A172 (cell line): ENCODE measurements around the gene MKX. TPM values are rescaled to one million over a fixed set of nuclear protein-coding genes. Genes with fewer than 3 reads are reported as not detected.

ENCODE experiments used
- DNase-seq: peaks from one replicate; pipeline ENCODE4 v3.0.0-alpha.2; 2015; ENCODE audit warnings: low spot score
- total RNA-seq: library from RNA; depleted of rRNA; stranded (reverse); fragments of >200 nt; shearing (Covaris generic); gene quantifications from 2 replicates; pipeline ENCODE4 v1.2.3, GENCODE V29; 2014

Gene MKX
- total RNA-seq, 1 experiment from 2014 or later, result 185 TPM

DNA sequence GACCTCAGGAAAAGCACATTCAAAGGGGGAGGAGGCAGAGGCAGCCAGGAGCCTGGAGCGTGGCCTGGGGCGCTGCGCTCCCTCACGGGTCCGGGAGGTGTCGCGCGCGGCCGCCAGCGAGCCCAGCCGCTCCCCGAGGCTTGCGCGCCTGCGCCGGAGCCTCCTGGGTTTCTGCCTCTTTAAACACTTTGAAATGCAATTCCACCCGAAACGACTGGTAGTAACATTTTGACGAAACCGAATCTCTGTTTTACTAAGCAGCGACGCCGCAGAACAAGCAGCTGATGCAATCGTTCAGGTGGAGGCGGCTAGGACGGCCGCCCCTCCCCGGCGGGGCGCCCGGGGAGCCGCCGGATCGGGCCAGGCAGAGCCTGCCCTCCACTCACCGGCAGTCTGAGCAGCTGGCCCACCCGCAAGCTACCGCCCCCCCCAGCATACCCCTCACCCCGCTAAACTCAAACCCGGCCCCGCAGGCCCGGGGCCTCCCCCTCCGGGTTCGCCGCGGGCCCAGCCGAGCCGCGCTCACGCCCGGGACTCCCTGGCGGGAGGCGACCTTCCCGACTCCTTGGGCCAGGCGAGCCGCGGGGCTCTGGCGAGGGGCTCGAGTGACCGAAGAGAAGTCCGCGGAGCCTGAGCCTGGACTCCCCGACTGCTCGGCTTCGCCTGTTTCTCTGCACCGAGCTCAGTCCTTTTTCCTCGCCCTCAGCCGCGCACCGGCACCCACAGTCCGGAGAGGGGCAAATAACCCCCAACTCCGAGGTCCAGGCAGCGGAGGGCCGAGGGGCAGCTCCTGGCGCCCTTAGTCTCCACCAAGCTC, 3.2 kb downstream of the MKX start:
- DNase-seq, result no peak

DNA sequence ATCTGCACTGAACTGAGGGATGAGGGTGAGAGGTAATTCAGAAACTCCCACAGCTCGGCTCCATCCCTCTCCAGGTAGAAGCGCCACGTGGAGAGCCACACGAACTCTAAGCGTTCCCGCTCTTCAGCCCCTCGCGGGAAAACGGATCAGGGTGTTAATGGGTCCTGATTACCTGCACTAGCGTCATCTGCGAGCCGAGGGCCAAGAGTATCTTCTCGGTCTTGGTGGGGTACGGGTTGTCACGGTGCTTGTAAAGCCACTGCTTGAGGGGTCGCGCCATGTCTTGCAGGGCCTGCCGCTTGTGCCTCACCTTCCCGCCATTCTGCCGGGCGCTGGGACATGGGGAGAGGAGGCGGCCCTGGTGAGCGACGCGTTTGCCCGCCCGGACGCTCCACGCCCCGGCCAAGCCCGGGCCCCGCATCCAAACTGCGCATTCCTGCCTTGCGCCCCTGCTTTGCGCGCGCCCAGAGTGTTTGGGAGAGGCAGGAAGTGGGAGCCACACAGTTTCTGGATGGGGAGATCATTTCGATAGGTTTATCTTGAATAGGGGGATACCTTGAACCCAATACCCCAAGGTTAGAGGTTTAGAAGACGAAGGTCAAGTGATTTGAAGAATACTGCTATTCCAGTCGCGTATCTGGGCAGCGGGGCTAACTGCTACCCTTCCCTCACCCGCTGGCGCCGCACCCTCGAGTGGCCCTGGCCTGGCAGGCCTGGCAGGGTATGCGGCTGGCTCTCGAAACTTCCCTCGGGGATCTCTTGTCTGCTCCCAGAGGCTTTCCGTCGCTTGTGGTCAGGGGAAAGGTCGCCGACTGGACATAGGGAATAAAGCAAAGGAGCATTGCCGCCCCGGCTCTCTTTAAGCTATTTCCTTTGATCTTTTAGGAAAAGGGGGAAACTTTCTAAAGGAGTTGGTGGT, 4.2 kb downstream of the MKX start:
- DNase-seq, result no peak

DNA sequence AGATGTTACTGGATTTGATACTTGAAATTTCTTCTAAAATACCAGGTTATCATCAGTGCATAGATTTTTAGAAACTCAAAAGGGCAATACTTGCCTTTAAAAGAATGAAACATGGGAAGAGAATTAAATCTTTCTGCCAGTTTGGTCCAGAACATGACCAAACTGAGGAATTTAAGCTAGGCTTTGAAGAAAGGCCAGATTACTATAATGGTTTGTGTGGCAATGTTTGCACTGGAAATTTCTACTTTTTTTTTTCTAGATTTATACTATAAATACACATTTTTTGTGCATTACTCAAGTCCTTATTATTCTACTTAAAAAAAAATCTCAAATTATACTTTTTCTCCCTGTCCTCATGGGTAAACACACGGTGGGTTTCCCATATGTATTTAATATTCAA, 9.2 kb downstream of the MKX start:
- DNase-seq, result no peak

DNA sequence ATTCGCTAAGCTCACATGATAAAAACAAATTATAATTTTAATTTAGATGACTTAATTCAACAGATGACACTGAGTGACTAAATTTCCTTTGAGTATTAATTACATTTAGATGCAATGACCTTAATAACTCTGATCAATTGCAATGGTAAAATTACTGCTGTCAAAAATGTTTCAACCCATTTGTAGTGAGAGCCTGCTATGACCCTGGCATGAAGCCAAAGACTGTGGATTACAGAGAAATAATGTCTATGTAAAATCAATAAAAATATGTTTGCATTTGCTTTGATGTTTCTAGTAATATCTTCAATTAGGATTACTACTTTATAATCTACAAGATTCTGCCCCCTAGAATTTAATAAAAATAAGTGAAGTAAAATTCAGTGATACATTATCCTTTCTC, 15.6 kb downstream of the MKX start:
- DNase-seq, result no peak

DNA sequence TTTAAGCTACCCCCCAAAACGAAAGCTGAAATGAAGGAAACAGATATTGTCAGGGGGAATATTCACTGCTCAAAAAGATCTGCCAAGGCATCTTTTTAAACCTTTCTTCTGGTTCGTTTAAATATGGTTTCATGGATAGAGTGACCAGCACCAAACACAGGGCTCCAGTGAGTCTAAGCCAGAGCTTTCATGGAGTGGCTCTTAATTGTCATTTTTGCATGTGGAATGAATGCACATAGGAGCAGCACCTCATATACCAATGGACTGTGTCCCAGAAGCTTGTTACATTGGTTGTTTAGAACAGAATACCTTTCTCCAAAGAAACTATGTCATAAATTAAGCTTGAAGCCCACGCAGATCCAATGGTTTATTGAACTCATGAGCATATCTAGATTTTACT, 17.3 kb downstream of the MKX start:
- no peak for DNase-seq

DNA sequence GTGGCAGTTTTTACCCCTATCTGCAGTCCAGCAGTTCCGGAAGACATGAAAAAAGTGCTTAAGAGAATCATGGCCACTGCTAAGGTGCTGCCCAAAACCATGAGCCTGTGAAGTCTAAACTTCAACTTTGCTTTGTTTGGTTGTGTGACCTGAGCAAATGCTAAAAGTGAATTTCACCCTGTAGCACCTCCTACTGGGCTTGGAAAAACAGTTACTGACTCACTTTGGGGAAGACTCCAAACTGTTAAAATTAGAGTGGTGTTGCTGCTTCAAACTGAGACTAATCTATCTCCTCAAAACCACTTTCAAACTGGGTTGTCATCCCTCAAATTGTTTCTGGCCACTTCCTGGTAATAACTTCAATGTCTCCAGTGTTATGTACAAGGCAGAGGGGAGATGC, 21.3 kb downstream of the MKX start:
- peak; percentile 88 for DNase-seq

DNA sequence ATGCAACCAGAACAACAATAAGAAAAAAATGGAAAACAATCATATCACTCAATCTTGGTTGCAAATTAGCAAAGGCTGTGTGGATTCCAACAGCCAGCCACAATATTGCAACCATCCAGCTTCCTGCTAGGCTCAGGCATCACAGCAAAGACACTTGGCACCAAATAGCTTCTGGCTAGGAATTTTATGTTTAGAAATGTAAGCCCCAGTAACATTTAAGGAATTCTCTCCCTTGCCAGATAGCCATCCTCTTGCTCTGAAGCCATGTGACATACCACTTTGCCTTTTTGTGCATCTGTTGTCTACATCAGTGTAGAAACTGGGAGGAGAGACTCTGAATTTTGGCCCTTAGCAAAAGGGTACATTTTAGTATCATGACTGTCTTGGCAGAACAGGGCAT, 22.2 kb downstream of the MKX start:
- DNase-seq, result peak; percentile 75

DNA sequence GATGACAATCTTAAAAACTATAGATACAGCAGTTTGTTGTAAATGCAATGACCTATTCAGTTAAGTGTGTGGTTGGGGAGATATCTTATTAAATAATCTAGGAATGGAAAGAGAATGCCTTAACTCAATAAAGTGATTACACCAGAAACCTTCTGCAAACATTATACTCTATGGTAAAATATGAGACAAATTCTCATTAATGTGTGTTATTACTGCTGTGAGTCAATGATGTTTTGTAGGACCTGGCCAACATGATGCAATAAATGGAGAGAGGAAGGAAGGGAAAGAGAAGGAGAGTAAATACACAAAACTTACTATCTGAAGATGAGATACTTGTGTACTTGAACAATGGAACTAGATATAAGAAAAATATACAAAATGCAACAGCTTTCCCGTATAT, 25.1 kb downstream of the MKX start:
- no peak for DNase-seq

DNA sequence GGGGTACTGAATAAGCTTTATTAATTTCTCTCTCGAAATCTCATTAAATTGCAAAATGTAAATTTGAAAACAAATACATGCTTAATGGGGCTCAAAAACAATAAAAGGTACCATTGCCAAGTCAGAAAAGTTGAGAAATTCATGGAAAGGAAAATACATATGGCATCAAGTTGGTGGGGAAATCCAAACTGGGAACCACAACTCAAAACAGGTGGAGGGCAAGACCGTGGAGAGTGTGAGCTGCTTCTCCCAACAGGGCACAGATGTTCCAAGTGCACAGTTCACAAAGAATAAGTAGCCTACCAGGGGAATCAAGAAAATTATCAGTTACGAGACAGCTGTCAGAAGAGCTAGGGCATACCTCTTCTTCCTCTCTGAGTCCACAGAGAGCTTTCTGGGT, 26.6 kb downstream of the MKX start:
- no peak for DNase-seq

DNA sequence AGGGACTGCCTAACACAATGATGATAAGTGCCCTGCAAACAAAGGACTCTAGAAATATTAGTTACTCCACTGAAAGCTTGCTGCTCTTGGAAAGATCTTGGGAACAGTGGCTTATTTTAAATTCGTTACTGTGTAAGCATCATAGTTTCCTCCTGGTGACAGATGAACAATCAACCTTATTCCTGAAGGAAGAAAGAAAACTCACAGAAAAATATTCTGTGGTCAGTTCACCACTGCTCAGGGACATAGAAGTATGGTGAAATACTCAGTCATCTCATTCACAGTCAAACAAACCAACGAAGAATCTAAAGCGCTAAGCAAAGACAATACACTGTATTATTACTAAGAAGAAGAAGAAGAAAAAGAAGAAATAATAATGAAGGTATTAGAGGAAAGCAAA, 27.8 kb downstream of the MKX start:
- no peak for DNase-seq

DNA sequence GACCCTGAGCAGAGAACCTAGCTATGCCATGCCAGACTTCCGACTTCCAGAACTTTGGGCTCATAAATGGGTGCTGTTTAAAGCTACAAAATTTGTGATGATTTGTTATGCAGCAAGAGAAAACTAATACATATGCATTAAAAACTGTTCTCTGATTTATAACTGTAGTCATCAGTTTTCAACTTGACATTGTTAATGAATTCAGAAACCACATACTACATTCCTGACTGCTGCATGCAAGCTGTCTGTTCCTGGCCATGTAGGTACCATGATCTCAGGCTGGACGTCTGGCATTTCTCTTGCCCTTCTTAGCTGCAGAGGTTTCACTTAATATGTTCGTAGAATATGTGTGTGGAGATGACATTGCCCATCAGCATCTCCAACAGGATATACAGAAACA, 28.4 kb downstream of the MKX start:
- DNase-seq, result no peak

DNA sequence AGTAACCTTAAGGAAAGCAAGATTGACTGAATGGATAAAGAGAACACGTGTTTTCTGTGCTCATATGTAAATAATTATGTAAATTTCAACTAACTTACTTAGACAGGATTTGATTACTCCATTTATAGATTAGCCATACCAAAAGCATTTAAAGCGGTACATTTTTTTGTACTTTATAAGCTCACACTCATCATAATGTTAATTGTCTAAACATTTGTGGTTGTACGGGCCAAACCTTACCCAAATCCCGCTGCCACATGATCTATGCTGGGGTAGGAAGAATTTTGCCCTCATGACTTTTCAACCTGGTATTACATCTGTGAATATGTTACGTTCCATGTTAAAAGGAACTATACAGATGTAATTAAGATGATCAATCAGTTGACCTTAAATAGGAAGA, 29.1 kb downstream of the MKX start:
- DNase-seq, result no peak

DNA sequence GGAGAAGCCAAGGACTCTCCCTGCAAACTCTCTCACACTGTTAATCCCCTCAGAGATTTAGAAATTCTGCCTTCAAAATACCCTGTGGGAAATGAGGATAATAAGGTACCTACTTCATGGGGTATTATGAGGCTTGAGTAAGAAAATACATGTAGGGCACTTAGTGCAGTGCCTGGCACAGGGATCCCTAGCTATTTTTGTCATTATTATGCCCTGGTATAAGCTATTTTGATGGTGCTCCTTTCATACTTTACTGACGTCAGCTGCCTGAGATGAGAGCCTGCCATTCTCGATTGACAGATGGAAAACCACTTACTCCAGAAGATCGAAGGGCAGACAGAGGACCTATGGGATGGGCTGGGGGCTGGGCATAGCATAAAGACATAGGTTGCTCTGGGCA, 30.1 kb downstream of the MKX start:
- DNase-seq, result no peak

DNA sequence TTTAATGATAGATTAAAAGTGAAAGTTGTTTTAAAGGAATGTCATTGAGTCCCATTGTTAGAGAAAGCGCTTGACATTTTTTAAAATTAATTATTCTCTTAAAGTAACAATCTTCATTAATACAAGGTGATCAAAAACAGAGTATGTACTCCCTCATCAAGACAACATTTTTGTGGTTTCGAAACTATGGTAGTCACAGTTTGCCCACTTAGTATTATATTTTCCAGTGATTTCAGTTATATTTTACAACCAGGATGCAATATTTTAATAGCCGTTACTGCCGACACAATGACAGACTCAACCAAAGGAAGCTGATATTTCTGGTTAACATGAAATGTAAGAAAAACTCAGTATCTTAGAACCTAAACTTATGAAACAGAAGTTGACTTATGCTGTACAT, 31.3 kb downstream of the MKX start:
- no peak for DNase-seq

DNA sequence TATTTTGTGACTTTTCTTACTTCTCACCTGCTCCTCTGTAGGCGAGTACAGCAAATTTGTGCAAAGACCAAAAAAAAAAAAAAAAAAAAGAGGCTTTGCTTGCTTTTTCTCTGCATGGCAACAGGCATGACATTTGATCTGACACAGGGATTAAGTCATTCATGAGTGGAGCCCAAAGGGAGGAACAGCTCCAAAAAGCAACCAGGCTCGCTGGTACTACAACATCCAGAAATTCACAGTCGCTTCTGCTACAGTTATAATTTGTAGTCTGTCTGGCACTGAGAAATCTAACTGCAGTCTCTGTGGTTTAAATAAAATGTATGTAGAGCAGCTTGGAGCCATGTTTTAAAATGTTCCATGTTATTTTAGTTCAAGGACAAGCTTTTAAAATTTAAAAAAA, 31.7 kb downstream of the MKX start:
- DNase-seq, result no peak

DNA sequence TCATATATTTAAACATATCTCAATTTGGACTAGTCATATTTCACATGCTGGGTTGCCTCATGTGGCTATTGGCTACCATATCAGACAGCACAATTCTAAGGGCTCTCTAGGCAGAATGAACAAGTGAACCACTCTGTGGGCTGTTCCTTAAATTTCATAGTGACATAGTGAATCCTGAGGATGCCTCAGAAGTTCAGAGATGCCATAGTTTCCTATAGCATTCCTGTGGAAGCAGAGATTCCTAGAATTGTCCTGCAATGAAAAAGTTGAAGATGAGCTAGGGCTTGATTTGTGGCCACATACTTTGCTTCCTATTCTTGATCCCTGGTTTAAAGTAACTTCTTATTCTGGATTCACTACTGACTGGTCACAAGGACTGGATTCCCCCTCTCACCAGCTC, 35.6 kb downstream of the MKX start:
- no peak for DNase-seq

DNA sequence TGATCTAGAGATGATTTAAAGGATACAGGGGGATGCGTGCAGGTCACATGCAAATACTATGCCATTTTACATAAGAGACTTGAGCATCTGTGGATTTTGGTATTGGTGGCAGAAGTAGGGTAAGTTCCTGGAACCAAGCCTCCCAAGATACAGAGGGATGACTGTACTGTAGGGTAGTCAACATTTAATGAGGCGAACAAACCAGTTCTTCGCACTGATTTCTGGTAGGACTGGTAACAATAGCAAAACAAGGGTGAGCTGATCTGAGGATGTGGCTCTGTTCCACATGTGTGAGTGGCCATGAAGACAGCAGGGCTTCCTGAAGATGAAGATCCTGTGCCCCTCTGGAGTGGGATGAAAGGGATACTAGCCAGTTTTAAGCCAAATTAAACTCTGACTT, 36.3 kb downstream of the MKX start:
- no peak for DNase-seq

DNA sequence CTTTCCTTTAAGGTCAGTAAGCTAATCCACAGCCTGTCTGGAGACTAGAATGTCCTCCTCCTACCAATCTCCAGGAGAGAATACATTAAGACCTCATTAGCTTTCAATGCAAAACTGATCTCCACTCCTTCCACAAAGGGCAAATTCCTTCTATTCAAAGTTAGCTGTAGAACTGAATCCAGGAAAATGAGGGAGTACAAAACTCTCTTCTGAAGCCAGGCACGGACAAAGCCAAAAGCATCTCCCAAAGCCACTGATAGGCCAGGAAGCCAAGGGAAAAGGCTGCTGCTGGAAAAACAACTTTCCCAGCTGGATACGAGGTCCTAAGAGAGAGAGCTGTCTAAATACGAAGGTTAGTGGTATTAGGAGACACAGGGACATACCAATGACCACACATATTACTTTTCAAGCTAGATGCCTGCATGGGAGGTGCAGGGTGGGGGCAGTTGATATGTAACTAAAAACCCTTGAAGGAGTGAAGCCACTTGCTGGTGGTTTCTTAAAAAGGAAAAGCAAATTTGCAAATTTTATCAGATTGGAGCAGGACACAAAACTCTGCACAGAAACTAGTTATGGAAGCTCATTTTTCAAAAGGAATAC, 43.6 kb downstream of the MKX start:
- DNase-seq, result no peak

DNA sequence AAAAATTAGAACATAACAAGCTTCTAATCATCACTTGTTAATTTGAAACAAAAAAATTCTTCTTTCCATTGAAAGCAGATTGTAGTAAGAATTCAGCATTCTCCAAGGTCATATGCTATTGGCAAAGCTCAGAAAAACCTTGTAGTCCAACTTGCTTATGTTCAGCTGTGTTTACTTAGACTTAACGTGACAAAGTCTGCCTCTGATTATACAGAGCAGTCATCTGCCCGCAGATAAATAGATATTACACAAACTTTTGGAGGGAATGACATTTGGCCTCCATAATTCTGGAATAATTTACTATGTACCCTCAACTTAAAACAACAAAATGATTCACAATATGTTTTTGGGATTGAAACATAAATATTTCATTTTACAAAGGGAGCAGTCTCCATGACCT, 45.8 kb downstream of the MKX start:
- no peak for DNase-seq

DNA sequence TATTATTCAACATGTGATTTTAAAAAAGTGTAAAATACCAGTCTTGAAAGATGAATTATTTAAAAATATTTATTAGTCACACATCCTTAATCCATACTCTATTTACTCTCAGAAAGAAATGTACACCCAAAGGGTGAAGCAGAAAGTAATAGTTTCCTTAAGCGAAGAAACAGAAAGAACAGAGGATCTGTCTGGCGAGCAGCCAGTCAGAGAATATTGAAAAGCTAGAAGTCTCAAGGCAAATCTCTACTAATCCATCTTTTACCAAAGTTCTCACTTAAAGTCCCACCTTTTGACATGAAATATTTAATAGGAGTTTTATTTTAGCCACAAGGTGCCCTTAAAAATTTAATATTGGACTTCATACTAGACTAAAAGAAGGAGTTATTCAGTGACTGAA, 46.7 kb downstream of the MKX start:
- no peak for DNase-seq

DNA sequence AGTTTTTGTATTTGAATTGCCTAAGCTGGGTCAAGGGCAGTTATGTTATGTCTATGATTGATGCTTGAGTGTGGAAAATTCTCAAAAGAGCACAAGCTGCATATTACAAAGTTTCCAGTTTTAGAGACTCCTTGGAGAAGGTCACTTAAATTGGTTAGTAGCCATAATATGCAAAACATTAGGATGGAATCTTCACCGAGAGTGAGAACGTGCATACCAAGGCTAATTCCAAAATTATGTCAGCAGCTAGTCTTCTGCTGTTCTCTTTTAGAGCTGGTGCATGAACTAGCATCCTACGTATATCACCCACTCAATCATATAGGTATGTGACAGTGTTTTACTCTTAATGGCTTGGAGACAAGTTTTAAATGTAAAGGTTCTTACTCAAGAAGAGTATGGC, 49.2 kb downstream of the MKX start:
- no peak for DNase-seq

DNA sequence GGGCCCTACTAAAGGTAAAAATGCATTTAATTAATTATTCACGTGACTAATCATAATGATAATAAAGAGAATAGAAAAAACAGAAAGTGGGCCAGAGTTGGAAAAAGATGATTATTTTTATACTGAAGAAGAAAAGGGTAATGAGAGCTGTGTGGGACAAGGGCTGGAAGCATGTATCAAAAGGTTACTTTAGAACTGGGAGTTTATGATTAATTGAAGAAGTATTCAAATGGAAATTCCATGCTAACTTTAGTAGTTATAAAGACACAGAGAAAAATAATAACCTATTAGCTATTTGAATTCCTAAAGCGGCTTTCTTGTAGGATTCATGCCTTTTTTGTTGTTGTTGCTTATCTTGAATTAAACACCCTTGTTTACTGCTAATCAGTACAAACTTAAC, 49.9 kb downstream of the MKX start:
- no peak for DNase-seq

DNA sequence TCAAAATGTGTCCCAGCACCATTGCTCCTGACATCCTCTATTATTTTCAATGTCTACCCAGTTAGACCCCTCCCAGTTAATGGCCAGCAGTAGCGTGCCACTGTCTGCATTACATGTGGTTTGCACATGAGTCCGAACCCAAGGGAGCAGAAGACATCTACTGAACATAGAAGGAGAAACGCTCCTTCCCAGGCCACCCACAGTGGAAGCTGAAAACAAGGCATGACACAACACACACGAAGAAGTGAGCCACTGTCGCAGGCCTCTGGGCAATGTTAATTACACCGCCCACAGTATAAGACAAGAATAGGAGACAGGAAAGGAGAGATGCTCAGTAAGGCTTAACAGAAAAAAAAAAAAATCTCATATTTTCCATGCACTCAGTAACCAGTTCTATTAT, 50.5 kb downstream of the MKX start:
- no peak for DNase-seq
